Kidney epithelial cell (primary cell): Measurements from ENCODE around the gene BPIFB1. TPM values are rescaled to one million over a fixed set of nuclear protein-coding genes. Genes with fewer than 3 reads are reported as not detected.

Source experiments
- DNase-seq: peaks from one replicate; pipeline ENCODE4 v3.0.0-alpha.2; 2010; ENCODE audit warnings: low read depth
- H3K27me3 ChIP-seq: 2 replicates; pipeline ENCODE4 v1.6.0; 2011; ENCODE audit warnings: low read length; ENCODE audit not compliant: control insufficient read depth, insufficient read depth
- H3K36me3 ChIP-seq: 2 replicates; pipeline ENCODE4 v1.5.1; 2011; ENCODE audit warnings: low read length; ENCODE audit not compliant: control insufficient read depth, insufficient read depth
- H3K4me3 ChIP-seq: 2 replicates; pipeline ENCODE4 v1.5.1; 2011; ENCODE audit warnings: low read depth, mild to moderate bottlenecking, control low read depth, low read length
- CTCF ChIP-seq: IDR thresholded peaks from 2 replicates; pipeline ENCODE4 v1.5.1; 2011; ENCODE audit warnings: mild to moderate bottlenecking, moderate library complexity, low read length, control low read depth, inconsistent platforms; ENCODE audit not compliant: insufficient read depth, poor library complexity, severe bottlenecking
- total RNA-seq: library from RNA; depleted of rRNA; stranded (reverse); fragments of >200 nt; gene quantifications from 2 replicates; pipeline ENCODE4 v1.2.3, GENCODE V29; 2015

BPIFB1 gene
- total RNA-seq, 1 donor from 2014 or later, result not detected

GRCh38 chr20:33250666-33251065 lies 32.3 kb upstream of the BPIFB1 start:
- no peak for TF ChIP-seq CTCF
- no peak for DNase-seq
- H3K36me3 ChIP-seq, result no peaks in the 10 kb centered on the region
- H3K27me3 ChIP-seq, result no peaks in the 10 kb centered on the region
- H3K4me3 ChIP-seq, result no peak overlapping the region

DNA sequence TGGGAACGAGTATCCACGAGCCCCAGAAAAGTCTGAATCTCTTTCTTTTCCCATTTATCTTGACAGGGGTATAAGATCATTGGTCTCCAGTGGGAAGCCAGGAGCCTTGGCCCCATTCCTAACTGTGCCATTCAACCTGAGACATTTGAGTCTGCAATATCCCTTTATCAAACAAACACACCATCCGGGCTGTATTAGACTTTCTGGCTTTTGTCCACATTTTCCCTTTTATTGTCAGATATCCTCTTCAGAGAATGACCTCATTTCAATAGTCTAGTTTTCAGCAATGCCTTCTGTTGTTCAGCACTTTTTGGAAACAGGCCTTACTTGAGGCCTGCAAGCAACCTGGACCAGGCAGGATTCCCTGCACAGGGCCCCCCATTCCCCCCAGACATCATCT lies 31.5 kb upstream of the BPIFB1 start:
- no peak overlapping the region for H3K4me3 ChIP-seq
- H3K27me3 ChIP-seq, result no peaks in the 10 kb centered on the region
- no peak for TF ChIP-seq CTCF
- no peak for DNase-seq
- no peaks in the 10 kb centered on the region for H3K36me3 ChIP-seq

GRCh38 chr20:33252460-33252859 lies 30.6 kb upstream of the BPIFB1 start:
- TF ChIP-seq CTCF, result no peak
- no peak overlapping the region for H3K4me3 ChIP-seq
- no peak for DNase-seq
- no peaks in the 10 kb centered on the region for H3K36me3 ChIP-seq
- no peaks in the 10 kb centered on the region for H3K27me3 ChIP-seq

DNA sequence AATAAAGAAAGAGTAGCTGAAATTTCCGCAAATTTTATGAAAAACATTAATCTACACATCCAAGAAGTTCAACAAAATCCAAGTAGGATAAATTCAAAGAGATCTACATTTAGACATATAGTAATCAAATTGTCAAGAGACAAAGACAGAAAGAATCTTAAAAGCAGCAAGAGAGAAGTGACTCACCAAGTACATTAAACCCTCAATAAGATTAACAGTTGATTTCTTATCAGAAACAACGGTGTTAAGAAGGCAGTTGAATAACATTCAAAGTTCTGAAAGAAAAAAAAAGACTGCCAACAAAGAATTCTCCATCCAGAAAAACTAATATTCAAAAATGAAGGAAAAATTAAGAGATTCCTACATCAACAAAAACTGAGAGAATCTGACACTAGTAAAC lies 28.0 kb upstream of the BPIFB1 start:
- Histone ChIP-seq H3K4me3 (no peak overlapping the region), H3K36me3 (no peaks in the 10 kb centered on the region), H3K27me3 (no peaks in the 10 kb centered on the region)
- no peak for DNase-seq
- TF ChIP-seq CTCF, result no peak

- Histone ChIP-seq H3K27me3 (no peaks in the 10 kb centered on the region), H3K36me3 (no peaks in the 10 kb centered on the region), H3K4me3 (no peak overlapping the region)
- no peak for DNase-seq
- TF ChIP-seq CTCF, result no peak
These were observed 25.8 kb upstream of the BPIFB1 start for GRCh38 chr20:33257237-33257636.

- Histone ChIP-seq H3K27me3 (peaks cover 2% of the 10 kb centered on the region), H3K36me3 (no peaks in the 10 kb centered on the region), H3K4me3 (no peak overlapping the region)
- DNase-seq, result no peak
- no peak for TF ChIP-seq CTCF
These were observed 23.6 kb upstream of the BPIFB1 start for GRCh38 chr20:33259371-33259770.
